Endothelial cell of hepatic sinusoid (primary cell): ENCODE measurements around the gene VCAM1.

ENCODE experiments used
- in situ Hi-C: cut with HindIII; loops from 2 replicates; pipeline ENCODE4 v1.10.0; 2017; ENCODE audit warnings: low sequenced_read_pairs

VCAM1 gene

DNA sequence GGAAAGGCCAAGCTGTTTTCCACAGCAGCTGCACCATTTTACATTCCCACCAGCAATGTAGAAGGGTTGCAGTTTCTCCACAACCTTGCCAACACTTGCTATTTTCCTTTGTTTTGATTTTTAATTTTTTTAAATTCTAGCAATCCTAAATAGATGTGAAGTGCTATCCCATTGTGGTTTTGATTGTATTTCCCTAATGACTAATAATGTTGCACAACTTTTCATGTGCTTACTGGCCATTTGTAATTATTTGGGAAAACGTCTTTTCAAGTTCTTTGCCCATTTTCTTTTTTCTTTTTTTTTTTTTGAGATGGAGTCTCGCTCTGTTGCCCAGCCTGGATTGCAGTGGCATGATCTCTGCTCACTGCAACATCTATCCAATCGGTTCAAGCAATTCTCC, 53.9 kb downstream of the VCAM1 start:
- in situ Hi-C loops: no loop called here

DNA sequence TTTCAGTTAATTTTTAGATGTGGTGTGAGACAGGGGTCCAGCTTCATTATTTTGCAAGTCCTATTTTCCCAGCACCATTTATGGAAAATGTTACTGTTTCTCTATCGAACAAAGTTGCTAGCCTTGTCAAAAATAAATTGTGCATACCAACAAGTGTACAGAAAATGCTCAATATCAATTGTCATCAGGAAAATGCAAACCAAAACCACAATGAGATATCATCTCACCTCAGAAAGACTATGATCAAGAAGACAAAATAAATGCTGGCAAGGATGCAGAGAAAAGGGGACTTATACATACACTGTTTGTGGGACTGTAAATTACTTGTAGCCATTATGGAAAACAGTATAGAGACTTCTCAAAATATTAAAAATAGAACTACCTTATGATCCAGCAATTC, 54.8 kb downstream of the VCAM1 start:
- in situ Hi-C loops: no loop called here

DNA sequence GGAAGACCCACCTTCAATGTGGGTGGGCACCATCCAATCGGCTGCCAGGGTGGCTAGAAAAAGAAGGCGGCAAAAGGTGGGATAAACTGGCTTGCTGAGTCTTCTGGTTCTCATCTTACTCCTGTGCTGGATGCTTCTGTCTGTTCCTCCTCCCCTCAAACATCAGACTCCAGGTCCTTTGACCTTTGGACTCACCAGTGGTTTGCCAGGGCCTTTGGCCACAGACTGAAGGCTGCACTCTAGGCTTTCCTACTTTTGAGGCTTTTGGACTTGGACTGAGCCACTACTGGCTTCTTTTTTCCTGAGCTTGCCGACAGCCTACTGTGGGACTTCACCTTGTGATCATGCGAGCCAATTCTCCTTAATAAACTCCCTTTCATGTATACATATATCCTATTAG, 55.9 kb downstream of the VCAM1 start:
- in situ Hi-C loops: no loop called here

DNA sequence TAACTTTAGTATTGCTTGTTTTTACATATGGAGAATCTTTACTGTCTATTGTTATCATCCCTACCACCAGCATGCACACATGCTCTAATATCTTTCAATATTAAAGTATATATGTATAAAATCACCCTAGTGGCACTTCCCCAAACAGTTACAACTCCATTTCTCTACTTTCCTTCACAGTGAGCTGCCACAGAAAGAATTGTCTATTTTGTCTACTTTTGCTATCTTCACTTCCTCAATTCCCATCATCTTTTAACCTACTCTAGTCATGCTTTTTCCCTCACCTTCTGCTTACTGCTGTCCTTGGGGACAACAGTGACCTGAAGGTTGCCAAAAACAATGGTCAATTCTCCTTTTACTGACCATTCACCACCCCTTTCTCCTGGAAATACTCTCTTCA, 59.2 kb downstream of the VCAM1 start:
- in situ Hi-C loops: no loop called here

DNA sequence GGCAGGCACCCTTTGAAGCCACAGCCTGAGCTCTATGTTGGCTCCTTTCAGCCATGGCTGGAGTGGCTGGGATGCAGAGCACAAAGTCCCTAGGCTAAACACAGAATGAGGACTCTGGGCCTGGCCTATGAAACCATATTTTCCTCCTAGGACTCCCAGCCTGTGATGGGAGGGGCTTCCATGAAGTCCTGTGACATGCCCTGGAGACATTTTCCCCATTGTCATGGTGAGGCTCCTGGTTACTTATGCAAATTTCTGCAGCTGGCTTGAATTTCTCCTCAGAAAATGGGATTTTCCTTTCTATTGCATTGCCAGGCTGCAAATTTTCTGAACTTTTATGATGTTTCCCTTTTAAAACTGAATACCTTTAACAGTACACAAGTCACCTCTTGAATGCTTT, 61.3 kb downstream of the VCAM1 start:
- in situ Hi-C loops: loop anchor here (5.0 kb wide), 2 partner anchors 34 to 81 kb away; no protein-coding TSS in a partner anchor

DNA sequence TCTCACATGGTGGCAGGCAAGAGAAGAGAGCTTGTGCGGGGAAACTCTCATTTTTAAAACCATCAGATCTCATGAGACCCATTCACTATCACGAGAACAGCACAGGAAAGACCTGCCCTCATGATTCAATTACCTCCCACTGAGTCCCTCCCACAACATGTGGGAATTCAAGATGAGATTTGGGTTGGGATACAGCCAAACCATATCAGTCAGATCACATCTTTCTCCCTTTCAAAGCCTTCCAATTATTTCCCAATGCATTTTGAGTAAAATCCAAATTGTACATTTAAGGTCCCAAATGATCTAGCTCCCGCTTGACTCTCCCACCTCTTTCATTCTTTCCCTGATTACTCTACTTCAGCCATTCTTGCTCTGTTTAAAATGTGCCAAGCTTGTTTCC, 62.2 kb downstream of the VCAM1 start:
- in situ Hi-C loops: loop anchor here (5.0 kb wide), 2 partner anchors 34 to 81 kb away; no protein-coding TSS in a partner anchor

DNA sequence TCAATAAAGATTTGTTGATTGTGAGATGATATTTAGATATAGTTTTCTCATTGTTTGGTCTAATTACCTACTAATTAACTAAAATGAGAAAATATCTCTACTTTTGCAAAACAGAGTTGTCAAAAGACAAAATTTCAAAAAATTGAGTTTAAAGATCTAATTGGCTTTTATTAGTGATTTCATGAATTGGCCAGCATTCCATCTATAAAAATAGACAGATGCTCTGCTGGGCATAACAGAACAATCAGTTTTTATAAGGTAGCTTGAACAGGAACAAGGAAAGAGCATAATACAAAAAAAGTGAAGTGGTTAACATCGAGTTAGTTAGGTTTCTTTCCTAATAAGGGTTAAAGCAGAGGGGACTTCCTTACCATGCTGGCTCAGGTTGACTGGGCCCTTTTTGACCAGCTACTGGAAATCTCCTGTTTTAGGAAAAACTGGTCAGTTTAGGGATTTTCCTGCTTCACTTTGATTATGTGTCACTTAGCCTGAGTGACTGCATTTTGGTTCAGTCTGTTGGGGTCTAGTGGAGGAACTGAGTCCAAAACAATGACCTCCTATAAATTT, 63.0 kb downstream of the VCAM1 start:
- in situ Hi-C loops: loop anchor here (5.0 kb wide), 2 partner anchors 35 to 80 kb away; no protein-coding TSS in a partner anchor

DNA sequence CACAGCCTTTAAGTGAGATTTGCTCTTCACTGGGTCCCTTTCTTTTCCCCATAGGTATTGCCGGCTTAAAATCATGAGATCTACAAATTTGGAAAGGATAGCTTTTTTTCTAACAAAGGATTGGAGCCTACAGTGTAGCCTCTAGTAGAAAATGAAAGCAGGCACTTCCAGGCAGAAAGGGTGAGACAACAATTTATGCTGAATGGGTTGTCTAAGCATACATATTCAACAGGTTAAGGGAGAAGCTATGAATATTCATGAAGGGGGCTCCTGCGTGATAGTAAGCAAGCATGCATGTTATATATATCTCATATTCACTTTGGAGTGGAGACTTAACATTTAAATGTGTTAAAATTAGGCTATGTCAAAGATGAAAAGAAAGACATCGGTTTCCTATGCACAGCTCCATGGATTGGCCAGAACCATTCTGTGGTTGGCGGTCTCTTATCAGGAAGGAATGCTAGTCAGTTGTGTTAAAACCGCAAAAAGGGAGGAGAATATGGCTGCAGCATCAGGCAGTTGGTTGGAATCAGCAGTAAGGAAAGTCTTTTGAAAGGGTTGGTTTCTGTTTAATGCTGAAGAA, 66.0 kb downstream of the VCAM1 start:
- in situ Hi-C loops: no loop called here

DNA sequence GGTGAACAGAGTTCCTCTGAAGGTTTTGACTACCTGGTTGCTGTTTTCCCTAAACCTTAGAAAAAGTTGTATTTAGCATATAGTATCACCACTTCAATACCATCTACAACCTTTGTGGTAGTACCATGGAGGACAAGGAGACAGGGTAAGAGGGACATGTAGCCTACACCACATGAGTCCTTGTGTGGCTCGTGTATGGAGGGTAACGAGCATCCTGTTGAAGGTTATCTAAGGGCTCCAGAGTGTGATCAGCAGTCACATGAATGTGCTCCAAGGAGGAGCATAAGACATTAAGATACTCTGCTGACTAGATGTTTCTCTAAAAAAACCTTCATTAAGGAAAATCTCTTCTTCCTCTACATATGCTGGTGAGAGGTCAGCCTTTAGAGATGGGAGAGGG, 67.3 kb downstream of the VCAM1 start:
- in situ Hi-C loops: no loop called here
